ENCODE data around the gene VIT. TPM values are rescaled to one million over a fixed set of nuclear protein-coding genes. Genes with fewer than 3 reads are reported as not detected.

Gene VIT
- total RNA-seq, 2 experiments from 2014 or later, result not detected

- POLR2A ChIA-PET, result no interaction called here
- Mint-ChIP-seq H3K36me3 (ENCODE audit: low read depth) (no peaks in the 10 kb centered on the region), H3K27me3 (peaks cover 10% of the 10 kb centered on the region), H3K9me3 (no peaks in the 10 kb centered on the region), H3K4me3 (no peak overlapping the region), H3K4me1 (no peaks in the 10 kb centered on the region), H3K27ac (no peak overlapping the region)
- CTCF ChIA-PET, result interaction anchor here (4.6 kb wide), 1 partner anchor 11 kb away, joined by 25 read pairs; no protein-coding TSS in a partner anchor
- DNase-seq, result no peak
Measured at GRCh38 chr2:36773947-36774346, 77.4 kb downstream of the VIT start.

GRCh38 chr2:36775261-36775660, 78.8 kb downstream of the VIT start:
- Mint-ChIP-seq H3K27me3 (peaks cover 7% of the 10 kb centered on the region), H3K4me3 (no peak overlapping the region), H3K4me1 (no peaks in the 10 kb centered on the region), H3K27ac (no peak overlapping the region), H3K36me3 (ENCODE audit: low read depth) (no peaks in the 10 kb centered on the region), H3K9me3 (no peaks in the 10 kb centered on the region)
- ChIA-PET POLR2A (no interaction called here), CTCF (interaction anchor here (1.4 to 4.6 kb wide), 2 partner anchors 10 to 24 kb away, joined by 3 to 25 read pairs; no protein-coding TSS in a partner anchor)
- DNase-seq, result no peak

GRCh38 chr2:36775806-36776205, 79.3 kb downstream of the VIT start:
- CTCF ChIA-PET, result interaction anchor here (1.4 to 4.6 kb wide), 2 partner anchors 10 to 25 kb away, joined by 3 to 25 read pairs; no protein-coding TSS in a partner anchor
- POLR2A ChIA-PET, result no interaction called here
- Mint-ChIP-seq H3K9me3 (no peaks in the 10 kb centered on the region), H3K4me1 (no peaks in the 10 kb centered on the region), H3K27me3 (peaks cover 4% of the 10 kb centered on the region), H3K4me3 (no peak overlapping the region), H3K36me3 (ENCODE audit: low read depth) (no peaks in the 10 kb centered on the region), H3K27ac (no peak overlapping the region)
- no peak for DNase-seq

GRCh38 chr2:36777272-36777671, 80.8 kb downstream of the VIT start:
- Mint-ChIP-seq H3K4me3 (no peak overlapping the region), H3K36me3 (ENCODE audit: low read depth) (no peaks in the 10 kb centered on the region), H3K27me3 (peaks cover 12% of the 10 kb centered on the region), H3K4me1 (no peaks in the 10 kb centered on the region), H3K9me3 (no peaks in the 10 kb centered on the region), H3K27ac (no peak overlapping the region)
- CTCF ChIA-PET, result interaction anchor here (0.7 to 4.6 kb wide), 4 partner anchors 8 to 892 kb away, joined by 3 to 25 read pairs (median 4); no protein-coding TSS in a partner anchor
- no peak for DNase-seq
- POLR2A ChIA-PET, result no interaction called here

GRCh38 chr2:36777788-36778187, 81.3 kb downstream of the VIT start:
- Mint-ChIP-seq H3K27me3 (peaks cover 15% of the 10 kb centered on the region), H3K27ac (no peak overlapping the region), H3K36me3 (ENCODE audit: low read depth) (no peaks in the 10 kb centered on the region), H3K4me1 (no peaks in the 10 kb centered on the region), H3K9me3 (no peaks in the 10 kb centered on the region), H3K4me3 (no peak overlapping the region)
- DNase-seq, result no peak
- CTCF ChIA-PET, result interaction anchor here (0.7 to 5.6 kb wide), 5 partner anchors 8 to 892 kb away, joined by 3 to 31 read pairs (median 4); no protein-coding TSS in a partner anchor
- POLR2A ChIA-PET, result no interaction called here

GRCh38 chr2:36779462-36779861, 83.0 kb downstream of the VIT start:
- ChIA-PET POLR2A (interaction anchor here (1.7 kb wide), 1 partner anchor 9 kb away, joined by 5 read pairs; no protein-coding TSS in a partner anchor), CTCF (interaction anchor here (1.0 to 5.6 kb wide), 4 partner anchors 10 to 20 kb away, joined by 3 to 31 read pairs (median 6); no protein-coding TSS in a partner anchor)
- Mint-ChIP-seq H3K27ac (no peak overlapping the region), H3K27me3 (peaks cover 27% of the 10 kb centered on the region), H3K4me1 (no peaks in the 10 kb centered on the region), H3K36me3 (ENCODE audit: low read depth) (no peaks in the 10 kb centered on the region), H3K4me3 (no peak overlapping the region), H3K9me3 (no peaks in the 10 kb centered on the region)
- no peak for DNase-seq

GRCh38 chr2:36780231-36780839, 83.8 kb downstream of the VIT start:
- no peak for DNase-seq
- Mint-ChIP-seq H3K27me3 (peaks cover 27% of the 10 kb centered on the region), H3K9me3 (no peaks in the 10 kb centered on the region), H3K27ac (no peak overlapping the region), H3K4me3 (no peak overlapping the region), H3K4me1 (no peaks in the 10 kb centered on the region), H3K36me3 (ENCODE audit: low read depth) (no peaks in the 10 kb centered on the region)
- ChIA-PET CTCF (interaction anchor here (0.8 to 5.6 kb wide), 5 partner anchors 9 to 304 kb away, joined by 4 to 31 read pairs (median 5); partner anchors contain the start of genes GPATCH11 and HEATR5B), POLR2A (no interaction called here)

GRCh38 chr2:36781907-36782720, 85.6 kb downstream of the VIT start:
- CTCF ChIA-PET, result interaction anchor here (2.3 to 5.6 kb wide), 3 partner anchors 10 to 23 kb away, joined by 5 to 31 read pairs (median 8); no protein-coding TSS in a partner anchor
- no peaks in the 10 kb centered on the region for H3K9me3 Mint-ChIP-seq
- DNase-seq, result no peak
- POLR2A ChIA-PET, result no interaction called here
- no peak overlapping the region for H3K27ac Mint-ChIP-seq
- no peaks in the 10 kb centered on the region for H3K4me1 Mint-ChIP-seq
- peaks cover 28% of the 10 kb centered on the region for H3K27me3 Mint-ChIP-seq
- no peaks in the 10 kb centered on the region for H3K36me3 Mint-ChIP-seq (ENCODE audit: low read depth)
- no peak overlapping the region for H3K4me3 Mint-ChIP-seq

GRCh38 chr2:36783246-36783645, 86.7 kb downstream of the VIT start:
- CTCF ChIA-PET, result interaction anchor here (5.0 to 5.6 kb wide), 2 partner anchors 8 to 15 kb away, joined by 25 to 31 read pairs; no protein-coding TSS in a partner anchor
- no peak for DNase-seq
- no peaks in the 10 kb centered on the region for H3K9me3 Mint-ChIP-seq
- H3K4me3 Mint-ChIP-seq, result no peak overlapping the region
- POLR2A ChIA-PET, result no interaction called here
- no peaks in the 10 kb centered on the region for H3K4me1 Mint-ChIP-seq
- no peaks in the 10 kb centered on the region for H3K36me3 Mint-ChIP-seq (ENCODE audit: low read depth)
- peaks cover 29% of the 10 kb centered on the region for H3K27me3 Mint-ChIP-seq
- no peak overlapping the region for H3K27ac Mint-ChIP-seq

- peaks cover 38% of the 10 kb centered on the region for H3K27me3 Mint-ChIP-seq
- H3K4me3 Mint-ChIP-seq, result no peak overlapping the region
- ChIA-PET CTCF (interaction anchor here (0.6 to 5.0 kb wide), 14 partner anchors 10 to 813 kb away, joined by 3 to 25 read pairs (median 3); no protein-coding TSS in a partner anchor), POLR2A (no interaction called here)
- DNase-seq, result peak; percentile 67
- no peaks in the 10 kb centered on the region for H3K9me3 Mint-ChIP-seq
- H3K36me3 Mint-ChIP-seq (ENCODE audit: low read depth), result no peaks in the 10 kb centered on the region
- no peaks in the 10 kb centered on the region for H3K4me1 Mint-ChIP-seq
- H3K27ac Mint-ChIP-seq, result no peak overlapping the region
Measured at GRCh38 chr2:36785179-36785795, 88.8 kb downstream of the VIT start.

GRCh38 chr2:36789181-36789804, 92.8 kb downstream of the VIT start:
- H3K27me3 Mint-ChIP-seq, result peaks cover 22% of the 10 kb centered on the region
- CTCF ChIA-PET, result interaction anchor here (1.4 kb wide), 1 partner anchor 10 kb away, joined by 5 read pairs; no protein-coding TSS in a partner anchor
- H3K4me3 Mint-ChIP-seq, result no peak overlapping the region

GRCh38 chr2:36792951-36793350, 96.4 kb downstream of the VIT start:
- Mint-ChIP-seq H3K27ac (no peak overlapping the region), H3K4me3 (no peak overlapping the region), H3K9me3 (no peaks in the 10 kb centered on the region), H3K36me3 (ENCODE audit: low read depth) (no peaks in the 10 kb centered on the region), H3K4me1 (peaks cover 1% of the 10 kb centered on the region), H3K27me3 (peaks cover 34% of the 10 kb centered on the region)
- no peak for DNase-seq
- CTCF ChIA-PET, result no interaction called here
- POLR2A ChIA-PET, result no interaction called here

More at GRCh38 chr2:36789181-36789804, 92.8 kb downstream of the VIT start:
- Mint-ChIP-seq H3K36me3 (ENCODE audit: low read depth) (no peaks in the 10 kb centered on the region), H3K9me3 (no peaks in the 10 kb centered on the region), H3K4me1 (no peaks in the 10 kb centered on the region), H3K27ac (no peak overlapping the region)
- POLR2A ChIA-PET, result no interaction called here
- no peak for DNase-seq
